GM10266 (cell line): ENCODE data around the gene FBLN5.

ENCODE experiments used
- DNase-seq: peaks from one replicate; pipeline ENCODE4 v3.0.0; 2012; ENCODE audit errors: extremely low spot score
- TF ChIP-seq, protein P1 (sequence below): IDR thresholded peaks from 2 replicates; pipeline ENCODE4 v1.5.1; 2012; ENCODE audit warnings: mild to moderate bottlenecking, low read depth; ENCODE audit not compliant: control insufficient read depth, insufficient read depth; ENCODE audit errors: missing control alignments

FBLN5 gene

DNA sequence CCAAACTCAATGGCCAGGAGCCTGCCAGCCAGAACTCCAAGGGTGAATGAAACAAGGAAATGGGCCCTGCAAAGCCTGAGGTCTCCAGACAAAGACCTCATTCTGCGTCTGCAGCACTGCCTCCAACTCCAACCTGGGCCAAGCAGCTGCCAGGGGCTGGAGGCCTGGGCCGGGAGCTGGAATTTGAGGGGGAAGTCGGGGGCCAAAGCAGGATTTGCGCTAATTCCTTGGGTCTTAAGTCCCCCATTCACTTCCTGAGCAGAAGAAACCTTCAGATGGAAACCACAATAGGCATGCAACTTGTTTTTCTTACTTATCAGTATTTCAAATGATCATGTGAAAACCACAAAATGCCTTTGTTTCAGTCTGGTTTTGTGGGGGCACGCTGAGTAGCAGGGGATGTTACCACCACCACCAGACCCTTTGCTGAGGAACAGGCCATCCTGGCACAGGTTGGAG is 57.2 kb downstream of the FBLN5 start:
- TF ChIP-seq, protein P1, sequence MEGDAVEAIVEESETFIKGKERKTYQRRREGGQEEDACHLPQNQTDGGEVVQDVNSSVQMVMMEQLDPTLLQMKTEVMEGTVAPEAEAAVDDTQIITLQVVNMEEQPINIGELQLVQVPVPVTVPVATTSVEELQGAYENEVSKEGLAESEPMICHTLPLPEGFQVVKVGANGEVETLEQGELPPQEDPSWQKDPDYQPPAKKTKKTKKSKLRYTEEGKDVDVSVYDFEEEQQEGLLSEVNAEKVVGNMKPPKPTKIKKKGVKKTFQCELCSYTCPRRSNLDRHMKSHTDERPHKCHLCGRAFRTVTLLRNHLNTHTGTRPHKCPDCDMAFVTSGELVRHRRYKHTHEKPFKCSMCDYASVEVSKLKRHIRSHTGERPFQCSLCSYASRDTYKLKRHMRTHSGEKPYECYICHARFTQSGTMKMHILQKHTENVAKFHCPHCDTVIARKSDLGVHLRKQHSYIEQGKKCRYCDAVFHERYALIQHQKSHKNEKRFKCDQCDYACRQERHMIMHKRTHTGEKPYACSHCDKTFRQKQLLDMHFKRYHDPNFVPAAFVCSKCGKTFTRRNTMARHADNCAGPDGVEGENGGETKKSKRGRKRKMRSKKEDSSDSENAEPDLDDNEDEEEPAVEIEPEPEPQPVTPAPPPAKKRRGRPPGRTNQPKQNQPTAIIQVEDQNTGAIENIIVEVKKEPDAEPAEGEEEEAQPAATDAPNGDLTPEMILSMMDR, result no peak
- no peak for DNase-seq

DNA sequence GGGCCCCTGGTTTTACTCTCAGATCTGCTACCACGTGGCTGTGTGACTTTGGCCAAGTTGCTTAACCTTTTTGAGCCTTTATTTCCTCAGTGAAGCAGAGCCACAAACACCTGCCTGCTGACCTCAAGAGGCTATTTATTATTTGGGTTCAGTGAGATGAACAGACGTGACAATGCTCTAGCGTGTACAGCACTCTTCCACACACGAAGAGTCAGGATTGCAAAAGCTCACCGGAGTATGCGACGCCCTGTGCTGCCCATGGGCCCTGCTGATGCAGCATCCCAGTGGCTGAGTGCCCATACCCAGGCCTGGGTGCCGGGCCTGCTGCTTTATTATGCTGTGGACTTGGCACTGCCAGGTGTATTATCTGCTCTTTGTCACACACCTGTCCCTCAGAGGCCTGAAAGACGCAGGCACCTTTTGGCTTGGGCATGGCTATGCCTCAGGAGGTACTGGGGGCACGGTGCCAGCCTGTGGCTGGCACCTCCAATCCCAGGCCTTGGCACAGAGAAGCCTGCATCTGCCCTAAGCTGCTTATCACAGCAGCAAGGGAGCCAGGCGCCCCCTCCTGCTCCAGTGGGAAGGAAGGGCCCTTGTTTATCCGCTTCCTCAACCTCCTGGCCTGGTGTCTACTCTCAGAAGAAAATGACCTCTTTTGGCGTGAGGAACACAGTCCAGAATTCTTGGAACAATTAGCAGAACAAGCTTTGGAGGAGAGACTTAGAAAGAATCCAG is 57.9 kb downstream of the FBLN5 start:
- TF ChIP-seq, protein P1, result no peak
- no peak for DNase-seq

DNA sequence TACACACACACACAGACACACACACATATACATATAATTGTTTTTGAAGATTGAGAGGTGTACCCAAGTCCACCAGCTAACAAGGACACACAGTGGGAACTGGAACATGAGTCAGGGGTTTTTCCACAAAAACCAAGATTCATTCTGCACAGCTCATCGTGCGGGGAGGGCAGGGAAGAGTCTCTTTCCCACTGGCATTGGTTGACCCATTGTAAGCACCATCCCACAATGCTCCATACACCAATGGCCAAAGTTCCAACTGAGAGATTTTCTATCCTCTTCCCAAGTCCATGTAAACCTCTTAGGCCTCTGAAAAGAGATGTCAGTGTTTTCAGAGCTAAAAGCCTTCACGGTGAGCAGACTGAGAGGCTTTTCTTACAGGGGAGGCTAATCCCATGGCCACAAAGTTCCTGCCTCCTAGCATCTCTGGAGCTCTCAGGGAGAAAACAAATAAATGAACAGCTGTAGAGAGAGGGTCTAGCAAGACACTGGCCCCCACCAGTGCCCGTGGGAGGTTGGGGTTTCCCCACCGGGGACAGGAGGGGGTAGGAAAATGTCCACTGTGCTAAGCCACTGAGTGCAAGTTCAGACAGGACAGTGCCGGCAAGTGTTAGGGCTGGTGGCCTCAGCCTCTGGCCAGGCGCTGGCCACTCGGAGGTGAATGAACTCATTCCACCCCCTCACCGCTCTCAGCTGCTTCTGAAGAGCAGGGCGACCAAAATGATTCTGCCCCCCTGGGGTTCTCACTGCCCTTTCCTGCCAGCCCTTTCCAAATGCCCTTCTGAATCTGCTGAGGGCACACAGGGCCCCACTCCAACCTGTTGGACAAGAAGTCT is 58.6 kb downstream of the FBLN5 start:
- TF ChIP-seq, protein P1, result no peak
- DNase-seq, result no peak

DNA sequence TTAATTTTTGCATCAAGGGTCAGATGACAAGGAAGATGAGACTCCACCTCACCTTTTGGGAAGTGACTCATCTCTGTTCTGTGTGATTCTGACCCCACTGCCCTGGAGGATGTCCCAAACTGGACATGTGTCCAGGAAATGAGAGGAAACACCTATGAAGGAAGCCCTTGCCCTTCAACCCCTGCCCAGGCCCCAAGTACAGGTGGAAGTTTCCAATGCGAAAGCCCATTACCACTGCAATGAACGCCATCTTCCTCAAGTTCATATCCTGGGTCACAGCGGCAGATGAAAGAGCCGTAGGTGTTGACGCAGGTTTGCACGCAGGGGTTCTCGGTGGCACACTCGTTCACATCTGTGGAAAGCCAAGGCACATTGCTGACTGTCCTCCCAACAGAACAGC is 60.5 kb downstream of the FBLN5 start:
- no peak for DNase-seq
- TF ChIP-seq, protein P1, result no peak

DNA sequence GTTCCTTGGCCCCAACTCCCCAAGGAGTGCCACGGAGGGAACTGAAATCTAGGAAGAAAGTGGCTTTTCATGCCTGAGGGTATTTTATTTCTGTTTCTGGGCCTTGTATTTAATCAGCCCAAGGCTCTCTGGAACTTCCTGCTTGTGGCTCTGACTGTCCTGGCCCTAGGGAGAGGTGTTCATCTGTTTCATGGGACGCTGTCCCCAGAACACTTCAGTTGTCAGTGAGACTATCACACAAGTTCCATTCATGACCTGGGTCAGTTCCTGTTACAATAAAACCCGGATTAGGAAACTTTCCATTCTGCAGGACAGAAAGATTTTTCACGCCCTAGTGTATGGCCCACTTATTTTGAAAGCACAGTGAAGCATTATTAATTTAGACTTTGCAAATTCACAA is 61.7 kb downstream of the FBLN5 start:
- TF ChIP-seq, protein P1, result no peak
- no peak for DNase-seq

DNA sequence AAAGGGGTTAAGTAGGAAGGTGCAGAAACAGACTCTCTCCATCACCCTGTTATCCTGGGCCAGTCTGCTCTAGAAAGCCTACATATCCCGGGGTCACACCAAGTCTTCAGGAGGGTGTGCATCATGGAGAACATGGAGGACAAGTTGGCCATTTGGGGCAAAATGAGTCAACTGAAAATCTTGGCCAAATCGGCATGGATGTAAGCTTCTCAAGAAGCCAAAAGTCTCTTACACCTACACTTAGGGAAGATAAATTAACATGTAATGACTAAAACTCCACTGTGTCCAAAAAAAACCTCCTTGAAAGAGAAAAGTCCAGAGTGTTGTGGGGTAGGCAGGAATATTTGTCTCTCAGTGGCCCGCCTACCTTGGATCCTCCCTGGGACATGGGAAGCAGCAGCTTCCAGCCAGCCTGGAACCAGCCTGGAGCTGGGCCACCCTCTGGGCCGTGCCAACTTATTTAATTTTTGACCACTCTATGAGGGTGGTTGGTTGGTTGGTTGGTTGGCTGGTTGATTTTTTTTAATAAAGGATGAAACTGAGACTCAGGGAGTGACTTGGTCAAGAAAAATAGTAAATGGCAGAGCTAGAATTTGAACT is 62.3 kb downstream of the FBLN5 start:
- TF ChIP-seq, protein P1, result no peak
- no peak for DNase-seq
